PC-9 (cell line): ENCODE data around the gene PHACTR1.

ENCODE experiments used
- EZH2 ChIP-seq: fragments of 200-600 bp; sonication (generic); IDR thresholded peaks from 2 replicates; pipeline ENCODE4 v1.8.0; 2017; ENCODE audit warnings: antibody characterized with exemption, low read depth
- TF ChIP-seq, protein P1 (sequence below): fragments of 200-600 bp; sonication (generic); conservative IDR thresholded peaks from 2 replicates; pipeline ENCODE4 v1.6.1; 2017; ENCODE audit warnings: mixed run types, antibody characterized with exemption, mild to moderate bottlenecking, moderate library complexity

DNA sequence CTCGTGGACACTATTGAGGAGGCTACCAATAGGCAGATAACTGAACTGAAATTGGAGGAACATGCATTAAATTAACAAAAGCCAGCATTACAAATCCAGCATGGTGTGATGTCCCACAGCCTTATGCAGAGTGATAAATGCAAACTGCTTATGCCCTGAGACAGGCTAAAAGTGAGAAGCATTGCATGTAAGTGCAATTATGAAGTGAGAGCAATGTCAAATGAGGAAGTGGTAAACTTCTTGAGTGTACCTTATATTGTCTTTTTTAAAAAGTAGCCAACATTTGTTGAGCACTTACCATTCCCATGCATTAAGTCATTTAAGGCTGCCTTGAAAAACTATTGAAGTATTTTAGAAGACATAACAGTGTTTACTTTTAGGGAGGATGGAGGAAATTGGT is 399.6 kb downstream of the PHACTR1 start:
- TF ChIP-seq, protein P1, sequence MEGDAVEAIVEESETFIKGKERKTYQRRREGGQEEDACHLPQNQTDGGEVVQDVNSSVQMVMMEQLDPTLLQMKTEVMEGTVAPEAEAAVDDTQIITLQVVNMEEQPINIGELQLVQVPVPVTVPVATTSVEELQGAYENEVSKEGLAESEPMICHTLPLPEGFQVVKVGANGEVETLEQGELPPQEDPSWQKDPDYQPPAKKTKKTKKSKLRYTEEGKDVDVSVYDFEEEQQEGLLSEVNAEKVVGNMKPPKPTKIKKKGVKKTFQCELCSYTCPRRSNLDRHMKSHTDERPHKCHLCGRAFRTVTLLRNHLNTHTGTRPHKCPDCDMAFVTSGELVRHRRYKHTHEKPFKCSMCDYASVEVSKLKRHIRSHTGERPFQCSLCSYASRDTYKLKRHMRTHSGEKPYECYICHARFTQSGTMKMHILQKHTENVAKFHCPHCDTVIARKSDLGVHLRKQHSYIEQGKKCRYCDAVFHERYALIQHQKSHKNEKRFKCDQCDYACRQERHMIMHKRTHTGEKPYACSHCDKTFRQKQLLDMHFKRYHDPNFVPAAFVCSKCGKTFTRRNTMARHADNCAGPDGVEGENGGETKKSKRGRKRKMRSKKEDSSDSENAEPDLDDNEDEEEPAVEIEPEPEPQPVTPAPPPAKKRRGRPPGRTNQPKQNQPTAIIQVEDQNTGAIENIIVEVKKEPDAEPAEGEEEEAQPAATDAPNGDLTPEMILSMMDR = no peak
- no peak for TF ChIP-seq EZH2
